HG02973 (cell line): Measurements from ENCODE around the gene CSMD2.

ENCODE experiments used
- ATAC-seq: cut with Tn5 transposase; IDR thresholded peaks from one replicate; pipeline ENCODE4 v1.9.1; 2021; ENCODE audit warnings: moderate library complexity; ENCODE audit not compliant: unreplicated experiment

The CSMD2 gene

GRCh38 chr1:33777337-33777736 lies 387.7 kb downstream of the CSMD2 start:
- ATAC-seq = no peak

GRCh38 chr1:33768821-33769220 lies 396.2 kb downstream of the CSMD2 start:
- no peak for ATAC-seq

- no peak for ATAC-seq
These were observed 396.9 kb downstream of the CSMD2 start for GRCh38 chr1:33768106-33768505.

- ATAC-seq = no peak
These were observed 400.9 kb downstream of the CSMD2 start for GRCh38 chr1:33764149-33764548.

- no peak for ATAC-seq
These were observed 401.6 kb downstream of the CSMD2 start for GRCh38 chr1:33763406-33763805.

GRCh38 chr1:33762962-33763361 lies 402.1 kb downstream of the CSMD2 start:
- ATAC-seq = no peak

- ATAC-seq = no peak
These were observed 402.8 kb downstream of the CSMD2 start for GRCh38 chr1:33762109-33762830.

- ATAC-seq = no peak
These were observed 406.3 kb downstream of the CSMD2 start for GRCh38 chr1:33758698-33759097.

GRCh38 chr1:33753087-33753856 lies 411.8 kb downstream of the CSMD2 start:
- no peak for ATAC-seq

- ATAC-seq = no peak
These were observed 419.1 kb downstream of the CSMD2 start for GRCh38 chr1:33745942-33746341.

- no peak for ATAC-seq
These were observed 421.6 kb downstream of the CSMD2 start for GRCh38 chr1:33743221-33743998.

- no peak for ATAC-seq
These were observed 422.4 kb downstream of the CSMD2 start for GRCh38 chr1:33742663-33743062.

GRCh38 chr1:33741749-33742148 lies 423.3 kb downstream of the CSMD2 start:
- ATAC-seq = no peak

- no peak for ATAC-seq
These were observed 424.8 kb downstream of the CSMD2 start for GRCh38 chr1:33740040-33740744.

- no peak for ATAC-seq
These were observed 426.1 kb downstream of the CSMD2 start for GRCh38 chr1:33738976-33739375.

GRCh38 chr1:33738536-33738935 lies 426.5 kb downstream of the CSMD2 start:
- no peak for ATAC-seq

- ATAC-seq = no peak
These were observed 428.5 kb downstream of the CSMD2 start for GRCh38 chr1:33736496-33736895.

GRCh38 chr1:33735624-33736023 lies 429.4 kb downstream of the CSMD2 start:
- ATAC-seq = no peak

- ATAC-seq = no peak
These were observed 437.7 kb downstream of the CSMD2 start for GRCh38 chr1:33727310-33727709.

- no peak for ATAC-seq
These were observed 438.7 kb downstream of the CSMD2 start for GRCh38 chr1:33726274-33726804.
